Neural cell (in vitro differentiated cells): ENCODE measurements around the gene ARL6IP4. TPM values are rescaled to one million over a fixed set of nuclear protein-coding genes. Genes with fewer than 3 reads are reported as not detected.

Experiments used
- H2AFZ ChIP-seq: fragments of 200-600, 300-800 bp; sonication (generic), shearing (Covaris generic); 2 replicates; pipeline ENCODE4 v1.6.0; 2014; ENCODE audit warnings: low read depth, mild to moderate bottlenecking, antibody characterized with exemption, low read length, moderate library complexity
- H3F3A ChIP-seq: fragments of 200-600 bp; shearing (Covaris generic); 2 replicates; pipeline ENCODE4 v1.6.1; 2016; ENCODE audit warnings: mild to moderate bottlenecking, moderate library complexity, mixed read lengths, antibody characterized with exemption, low read length; ENCODE audit not compliant: insufficient read depth, poor library complexity, severe bottlenecking
- H3K27ac ChIP-seq: fragments of 200-600, 300-800 bp; sonication (generic), shearing (Covaris generic); 2 replicates; pipeline ENCODE4 v1.5.1; 2014; ENCODE audit warnings: mild to moderate bottlenecking, low read length, moderate library complexity
- H3K27me3 ChIP-seq: fragments of 300-800, 200-600 bp; sonication (generic), shearing (Covaris generic); 2 replicates; pipeline ENCODE4 v1.6.0; 2014; ENCODE audit warnings: mild to moderate bottlenecking, low read depth, low read length, moderate library complexity; ENCODE audit not compliant: insufficient read depth
- H3K36me3 ChIP-seq: fragments of 300-800, 200-600 bp; sonication (generic), shearing (Covaris generic); 2 replicates; pipeline ENCODE4 v1.5.1; 2014; ENCODE audit warnings: mild to moderate bottlenecking, antibody characterized with exemption, low read length, moderate library complexity; ENCODE audit not compliant: insufficient read depth
- H3K4me2 ChIP-seq: fragments of 300-800, 200-600 bp; sonication (generic), shearing (Covaris generic); 2 replicates; pipeline ENCODE4 v1.6.0; 2014; ENCODE audit warnings: mild to moderate bottlenecking, low read length
- H3K4me3 ChIP-seq: fragments of 300-800, 200-600 bp; sonication (generic), shearing (Covaris generic); 2 replicates; pipeline ENCODE4 v1.5.1; 2014; ENCODE audit warnings: mild to moderate bottlenecking, low read length, moderate library complexity
- H3K79me2 ChIP-seq: fragments of 200-600 bp; shearing (Covaris generic); replicated peaks from 2 replicates; pipeline ENCODE4 v1.6.0; 2014; ENCODE audit warnings: mild to moderate bottlenecking, low read length, moderate library complexity; ENCODE audit not compliant: insufficient read depth
- H3K9ac ChIP-seq: fragments of 300-800, 200-600 bp; sonication (generic), shearing (Covaris generic); 2 replicates; pipeline ENCODE4 v1.6.1; 2016; ENCODE audit warnings: mild to moderate bottlenecking, low read length, mixed read lengths
- H3K9me2 ChIP-seq: fragments of 200-600 bp; shearing (Covaris generic); 2 replicates; pipeline ENCODE4 v1.6.1; 2016; ENCODE audit warnings: mild to moderate bottlenecking, low read length, mixed read lengths; ENCODE audit not compliant: insufficient read depth
- H3K9me3 ChIP-seq: fragments of 200-600, 300-800 bp; sonication (generic), shearing (Covaris generic); 2 replicates; pipeline ENCODE4 v1.6.1; 2016; ENCODE audit warnings: mild to moderate bottlenecking, mixed run types, low read length, moderate library complexity, mixed read lengths
- H4K20me1 ChIP-seq: fragments of 200-600 bp; shearing (Covaris generic); 2 replicates; pipeline ENCODE4 v1.6.1; 2016; ENCODE audit warnings: mild to moderate bottlenecking, mixed run types; ENCODE audit not compliant: insufficient read depth
- CTCF ChIP-seq: fragments of 450-650 bp; IDR thresholded peaks from 2 replicates; pipeline ENCODE4 v1.5.1; 2014; ENCODE audit warnings: antibody characterized with exemption, mild to moderate bottlenecking, moderate library complexity; ENCODE audit not compliant: poor library complexity, severe bottlenecking
- EP300 ChIP-seq: fragments of 450-650 bp; conservative IDR thresholded peaks from 2 replicates; pipeline ENCODE4 v1.6.1; 2014; ENCODE audit warnings: antibody characterized with exemption, mild to moderate bottlenecking, moderate library complexity; ENCODE audit not compliant: poor library complexity, severe bottlenecking
- EZH2 ChIP-seq: fragments of 200-600, 300-800 bp; shearing (Covaris generic), sonication (generic); IDR thresholded peaks from 2 replicates; pipeline ENCODE4 v1.6.1; 2014; ENCODE audit warnings: antibody characterized with exemption, low read length, borderline replicate concordance, mild to moderate bottlenecking; ENCODE audit not compliant: insufficient read depth, poor library complexity, severe bottlenecking
- MXI1 ChIP-seq: fragments of 450-650 bp; conservative IDR thresholded peaks from 2 replicates; pipeline ENCODE4 v1.6.1; 2014; ENCODE audit warnings: antibody characterized with exemption, mild to moderate bottlenecking; ENCODE audit not compliant: poor library complexity, severe bottlenecking
- POLR2AphosphoS5 ChIP-seq: IDR thresholded peaks from 2 replicates; pipeline ENCODE4 v1.6.1; 2012
- RAD21 ChIP-seq: fragments of 450-650 bp; conservative IDR thresholded peaks from 2 replicates; pipeline ENCODE4 v1.6.1; 2014; ENCODE audit warnings: antibody characterized with exemption, mild to moderate bottlenecking, moderate library complexity
- REST ChIP-seq: IDR thresholded peaks from 2 replicates; pipeline ENCODE4 v1.6.1; 2012; ENCODE audit warnings: borderline replicate concordance
- SMC3 ChIP-seq: fragments of 450-650 bp; conservative IDR thresholded peaks from 2 replicates; pipeline ENCODE4 v1.6.1; 2014; ENCODE audit warnings: antibody characterized with exemption, mild to moderate bottlenecking, moderate library complexity; ENCODE audit not compliant: poor library complexity
- TAF1 ChIP-seq: IDR thresholded peaks from 2 replicates; pipeline ENCODE4 v1.6.1; 2012; ENCODE audit warnings: low read depth
- polyA plus RNA-seq: library from polyadenylated mRNA; depleted of rRNA; stranded (reverse); fragments of >200 nt; gene quantifications from 2 replicates; pipeline ENCODE4 v1.2.3, GENCODE V29; 2014

Gene ARL6IP4
- polyA plus RNA-seq, 1 donor from 2014 or later: 190 TPM

- no peak overlapping the region for H2AFZ ChIP-seq
- peak overlapping the region; percentile 99 for H3K9ac ChIP-seq
- H3K9me2 ChIP-seq: no peaks in the 10 kb centered on the region
- H3K79me2 ChIP-seq: peaks cover 7% of the 10 kb centered on the region
- TF ChIP-seq TAF1: no peak
- no peaks in the 10 kb centered on the region for H4K20me1 ChIP-seq
- no peak overlapping the region for H3K27ac ChIP-seq
- peak overlapping the region; percentile 99 for H3K4me3 ChIP-seq
- no peak overlapping the region for H3K4me2 ChIP-seq
- no peaks in the 10 kb centered on the region for H3F3A ChIP-seq
- H3K9me3 ChIP-seq: no peaks in the 10 kb centered on the region
- no peaks in the 10 kb centered on the region for H3K27me3 ChIP-seq
- H3K36me3 ChIP-seq: no peaks in the 10 kb centered on the region
These were observed 3.9 kb upstream of the ARL6IP4 start for GRCh38 chr12:122976648-122976975.

- H3K9me3 ChIP-seq: no peaks in the 10 kb centered on the region
- H3K4me3 ChIP-seq: no peak overlapping the region
- H3K79me2 ChIP-seq: peaks cover 7% of the 10 kb centered on the region
- H3K9ac ChIP-seq: no peak overlapping the region
- TF ChIP-seq TAF1: no peak
- no peak for TF ChIP-seq SMC3
- no peak for TF ChIP-seq REST
- TF ChIP-seq RAD21: no peak
- TF ChIP-seq CTCF: no peak
- TF ChIP-seq EP300: no peak
- no peak for TF ChIP-seq MXI1
- TF ChIP-seq POLR2AphosphoS5: no peak
- no peak for TF ChIP-seq EZH2
- no peaks in the 10 kb centered on the region for H3K27me3 ChIP-seq
- H2AFZ ChIP-seq: no peak overlapping the region
- no peaks in the 10 kb centered on the region for H3F3A ChIP-seq
- H3K4me2 ChIP-seq: no peak overlapping the region
- H4K20me1 ChIP-seq: no peaks in the 10 kb centered on the region
- H3K36me3 ChIP-seq: no peaks in the 10 kb centered on the region
- no peaks in the 10 kb centered on the region for H3K9me2 ChIP-seq
- H3K27ac ChIP-seq: no peak overlapping the region
These were observed 3.3 kb upstream of the ARL6IP4 start for GRCh38 chr12:122977153-122977552.
